HG03520 (cell line): Measurements from ENCODE around the gene KIF3B.
"Not testable (repeated sequence)": the region's sequence is repeated elsewhere in the genome, so short reads cannot be mapped to it uniquely, and the experiment has no call there.

Source experiments
- ATAC-seq: cut with Tn5 transposase; IDR thresholded peaks from one replicate; pipeline ENCODE4 v1.9.1; 2021; ENCODE audit warnings: mild to moderate bottlenecking, moderate library complexity; ENCODE audit not compliant: unreplicated experiment

The KIF3B gene

DNA sequence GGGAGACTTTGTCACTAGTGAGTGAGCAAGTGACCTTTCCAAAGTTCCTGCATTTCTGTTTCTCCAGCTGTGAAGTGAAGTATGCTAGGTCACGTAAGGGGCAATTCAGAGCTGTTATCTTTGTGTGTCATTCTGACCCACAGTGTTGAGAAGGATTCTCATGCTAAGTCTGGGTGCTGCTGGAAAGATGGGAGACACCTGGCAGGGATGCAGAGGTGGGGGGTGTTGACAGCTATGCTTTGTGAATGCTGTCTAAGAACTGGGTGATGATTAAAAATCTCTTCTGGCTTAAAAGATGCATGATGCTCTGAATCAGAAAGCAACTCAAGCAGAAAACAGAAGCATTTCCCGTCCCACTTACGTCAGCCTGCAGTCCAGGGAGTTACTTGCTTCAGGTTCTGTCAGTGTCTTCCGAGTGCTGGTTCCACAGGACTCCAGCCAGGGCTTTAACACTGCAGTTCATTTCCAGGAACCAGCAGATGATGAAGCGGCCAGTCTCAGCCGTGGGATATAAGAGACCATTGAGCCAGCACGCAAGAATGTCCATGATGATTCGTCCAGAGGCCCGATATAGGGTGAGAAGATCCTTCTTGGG is 49.7 kb downstream of the KIF3B start:
- no peak for ATAC-seq

DNA sequence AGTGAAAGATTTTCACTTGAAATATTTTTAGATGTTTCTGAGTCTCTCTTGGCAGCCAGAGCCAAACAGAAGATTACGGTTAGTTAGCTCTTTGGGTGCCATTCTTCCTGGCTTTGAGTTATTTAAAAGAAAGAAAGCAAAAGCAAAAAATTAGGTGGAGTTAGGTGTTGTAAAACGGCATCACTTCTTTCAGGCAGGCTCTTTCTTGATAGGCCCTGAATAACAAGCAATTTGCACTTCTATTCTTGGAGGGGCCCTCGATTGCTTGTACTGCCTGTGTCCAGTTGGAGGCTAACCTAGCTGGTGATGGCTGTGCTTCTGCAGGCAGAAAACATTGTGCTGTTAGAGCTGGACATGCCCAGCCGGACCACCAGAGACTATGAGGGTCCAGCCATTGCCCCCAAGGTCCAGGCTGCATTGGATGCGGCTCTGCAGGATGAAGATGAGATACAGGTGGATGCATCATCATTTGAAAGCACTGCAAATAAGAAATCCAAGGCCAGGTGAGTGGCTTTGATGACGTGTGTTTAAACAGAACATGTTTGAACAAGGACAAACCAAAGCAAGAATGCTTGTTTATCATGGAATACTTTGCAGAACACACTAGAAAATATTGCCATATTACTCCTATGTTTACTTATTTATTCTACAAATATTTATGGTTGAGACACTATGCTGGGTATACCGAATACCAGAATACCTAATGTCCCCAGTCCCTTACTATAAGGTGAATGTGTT is 52.5 kb downstream of the KIF3B start:
- no peak for ATAC-seq

DNA sequence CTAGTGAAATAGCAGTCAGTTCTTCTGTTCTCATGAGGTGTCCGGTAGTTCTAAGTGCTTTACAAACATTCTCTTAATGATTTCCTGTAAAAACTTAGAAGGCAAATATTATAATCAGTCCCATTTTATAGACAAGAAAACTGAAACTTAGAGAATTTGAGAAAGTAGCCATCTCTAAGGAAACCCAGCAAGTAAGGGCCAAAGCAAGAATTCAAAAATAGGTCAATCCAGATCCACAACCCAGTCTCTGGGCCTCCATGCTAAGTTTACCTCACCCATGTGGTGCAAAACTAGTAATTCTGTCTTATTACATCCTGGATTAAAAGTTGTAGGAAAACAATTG is 53.1 kb downstream of the KIF3B start:
- ATAC-seq: no peak

DNA sequence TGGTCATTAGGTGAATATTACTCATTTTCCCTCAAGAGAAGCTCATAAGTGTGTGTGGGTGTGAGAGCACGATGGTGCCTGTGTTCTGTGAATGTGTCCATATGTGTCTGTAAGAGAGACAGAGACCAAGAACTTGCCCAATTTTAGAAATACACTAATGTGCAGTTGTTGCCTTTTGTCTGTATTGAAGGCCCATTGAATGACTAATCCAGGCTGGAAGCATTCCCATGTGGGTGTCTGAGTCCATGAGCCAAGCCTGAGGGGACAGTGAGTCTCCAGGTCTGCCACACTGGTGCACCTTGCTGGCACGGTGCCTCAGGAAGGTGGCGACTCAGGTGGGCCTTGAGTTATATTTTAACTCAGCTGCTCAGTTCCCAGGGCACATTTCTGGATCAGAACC is 55.2 kb downstream of the KIF3B start:
- no peak for ATAC-seq

GRCh38 chr20:32333181-32333987 is 55.9 kb downstream of the KIF3B start:
- ATAC-seq: no peak

GRCh38 chr20:32333988-32334885 is 56.8 kb downstream of the KIF3B start:
- ATAC-seq: no peak

GRCh38 chr20:32336918-32337347 is 59.5 kb downstream of the KIF3B start:
- no peak for ATAC-seq

DNA sequence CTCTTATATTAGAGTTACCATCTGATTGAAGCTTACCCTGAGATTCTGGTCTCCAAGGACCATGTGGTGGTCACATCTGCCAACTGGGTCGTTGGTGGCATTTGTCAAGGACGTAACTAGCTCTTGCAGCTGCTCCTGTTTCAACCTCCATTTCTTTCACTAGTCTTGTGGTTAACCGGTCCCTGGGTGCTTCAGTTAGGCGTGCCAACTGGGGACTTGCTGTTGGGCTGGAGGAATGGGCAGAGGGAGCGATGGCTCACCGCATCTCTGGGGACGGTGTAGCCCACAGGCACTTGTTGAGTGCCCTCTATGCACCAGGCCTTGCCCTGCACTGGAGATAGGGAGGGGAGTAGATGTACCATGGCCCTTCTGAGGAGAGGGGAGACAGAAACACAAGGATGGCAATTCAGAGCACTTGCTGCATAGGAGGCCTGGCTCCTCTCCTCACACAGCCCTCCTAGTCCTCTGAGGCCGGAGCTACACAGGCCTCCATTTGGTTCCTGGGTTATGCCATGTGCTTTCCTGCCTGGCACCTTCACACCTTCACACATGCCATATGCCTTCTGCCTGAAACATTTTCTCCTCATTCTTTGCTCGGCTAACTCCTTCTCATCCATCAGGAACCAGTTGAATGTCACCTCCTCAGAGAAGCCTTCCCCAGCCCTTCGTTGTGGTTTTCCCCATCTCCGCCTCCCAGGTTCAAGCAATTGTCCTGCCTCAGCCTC is 60.6 kb downstream of the KIF3B start:
- no peak for ATAC-seq

- ATAC-seq: no peak
Observed at GRCh38 chr20:32338665-32339064, 61.2 kb downstream of the KIF3B start.

GRCh38 chr20:32339116-32339515 is 61.7 kb downstream of the KIF3B start:
- ATAC-seq: no peak

DNA sequence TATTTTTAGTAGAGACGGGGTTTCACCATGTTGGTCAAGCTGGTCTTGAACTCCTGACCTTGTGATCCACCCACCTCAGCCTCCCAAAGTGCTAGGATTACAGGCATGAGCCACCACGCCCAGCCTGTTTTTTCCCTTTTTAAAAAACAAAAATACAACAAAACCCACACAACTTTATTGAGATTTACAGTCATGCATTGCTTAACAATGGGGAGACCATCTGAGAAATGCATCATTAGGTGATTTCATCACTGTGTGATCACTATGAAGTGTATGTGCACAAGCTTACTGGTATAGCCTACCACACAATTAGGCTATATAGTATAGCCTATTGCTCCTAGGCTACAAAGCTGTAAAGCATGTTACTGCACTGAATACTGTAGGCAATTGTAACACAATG is 63.6 kb downstream of the KIF3B start:
- not testable (repeated sequence) for ATAC-seq

DNA sequence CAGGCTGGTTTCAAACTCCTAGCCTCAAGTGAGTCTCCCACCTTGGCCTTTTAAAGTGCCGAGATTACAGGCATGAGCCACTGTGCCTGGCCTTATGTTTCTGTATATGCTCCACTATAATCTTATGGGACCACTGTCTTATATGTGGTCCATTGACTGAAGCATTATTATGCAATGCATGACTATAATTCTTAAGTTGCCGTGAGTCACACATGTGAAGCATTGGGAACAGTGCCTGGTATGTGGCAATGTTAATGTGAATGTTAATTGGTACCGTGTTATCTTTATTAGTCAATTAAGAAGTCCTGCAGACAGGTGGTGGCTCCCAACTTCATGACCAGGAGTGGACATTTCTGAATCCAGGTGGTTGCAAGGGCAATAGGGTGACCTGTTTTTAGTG is 66.0 kb downstream of the KIF3B start:
- no peak for ATAC-seq

GRCh38 chr20:32344835-32345506 is 67.5 kb downstream of the KIF3B start:
- no peak for ATAC-seq

GRCh38 chr20:32348207-32348606 is 70.8 kb downstream of the KIF3B start:
- ATAC-seq: no peak

- ATAC-seq: no peak
Observed at GRCh38 chr20:32350421-32350820, 73.0 kb downstream of the KIF3B start.

DNA sequence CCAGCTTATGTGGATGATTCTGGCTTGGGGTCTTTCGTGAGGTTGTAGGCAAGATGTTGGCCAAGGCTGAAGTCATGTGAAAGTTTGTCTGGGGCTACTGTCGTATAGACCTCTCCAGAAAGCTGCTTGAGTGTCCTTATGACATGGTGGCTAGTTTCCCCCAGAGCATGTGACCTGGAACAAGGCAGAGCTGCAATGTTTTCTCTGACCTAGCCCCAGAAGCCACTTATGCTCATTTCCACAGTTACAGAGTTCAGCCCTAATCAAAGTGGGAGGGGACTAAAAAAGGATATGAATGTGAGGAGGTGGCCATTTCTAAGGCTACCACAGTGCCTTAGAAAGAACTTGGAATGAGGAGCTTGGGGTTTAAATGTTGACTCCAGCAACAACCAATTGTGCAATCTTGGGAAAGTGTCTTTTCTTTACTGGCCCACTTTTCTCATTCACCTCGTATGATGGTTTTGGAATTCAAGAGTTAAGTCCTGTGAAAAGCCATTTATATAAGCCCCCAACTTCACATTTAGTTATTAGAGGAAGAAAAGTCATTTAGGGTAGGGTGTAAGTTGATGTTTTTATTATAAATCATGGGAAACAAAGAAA is 74.8 kb downstream of the KIF3B start:
- ATAC-seq: no peak

DNA sequence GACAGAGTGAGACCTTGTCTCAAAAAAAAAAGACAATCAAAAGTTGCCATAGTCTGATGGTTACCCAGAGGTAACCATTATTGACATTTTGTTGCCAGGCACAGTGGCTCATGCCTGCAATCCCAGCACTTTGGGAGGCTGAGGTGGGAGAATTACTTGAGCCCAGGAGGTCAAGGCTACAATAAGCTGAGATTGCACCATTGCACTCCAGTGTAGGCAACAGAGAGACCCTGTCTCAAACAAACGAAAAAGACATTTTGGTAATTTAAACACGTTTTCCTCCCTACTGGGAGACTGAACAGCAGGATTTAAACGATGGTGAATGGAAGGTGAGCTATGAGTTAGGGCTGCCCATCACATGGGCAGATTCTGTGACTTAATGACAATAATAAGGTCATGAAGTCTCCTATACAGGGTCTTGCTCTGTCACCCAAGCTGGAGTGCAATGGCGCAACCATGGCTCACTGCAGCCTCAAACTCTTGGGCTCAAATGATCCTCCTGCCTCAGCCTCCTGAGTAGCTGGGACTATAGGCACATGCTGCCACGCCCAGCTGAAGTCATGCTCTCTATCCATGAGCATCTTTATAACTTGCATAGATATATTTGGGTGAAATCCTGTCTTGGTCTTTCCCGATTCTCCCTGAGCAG is 76.5 kb downstream of the KIF3B start:
- no peak for ATAC-seq

DNA sequence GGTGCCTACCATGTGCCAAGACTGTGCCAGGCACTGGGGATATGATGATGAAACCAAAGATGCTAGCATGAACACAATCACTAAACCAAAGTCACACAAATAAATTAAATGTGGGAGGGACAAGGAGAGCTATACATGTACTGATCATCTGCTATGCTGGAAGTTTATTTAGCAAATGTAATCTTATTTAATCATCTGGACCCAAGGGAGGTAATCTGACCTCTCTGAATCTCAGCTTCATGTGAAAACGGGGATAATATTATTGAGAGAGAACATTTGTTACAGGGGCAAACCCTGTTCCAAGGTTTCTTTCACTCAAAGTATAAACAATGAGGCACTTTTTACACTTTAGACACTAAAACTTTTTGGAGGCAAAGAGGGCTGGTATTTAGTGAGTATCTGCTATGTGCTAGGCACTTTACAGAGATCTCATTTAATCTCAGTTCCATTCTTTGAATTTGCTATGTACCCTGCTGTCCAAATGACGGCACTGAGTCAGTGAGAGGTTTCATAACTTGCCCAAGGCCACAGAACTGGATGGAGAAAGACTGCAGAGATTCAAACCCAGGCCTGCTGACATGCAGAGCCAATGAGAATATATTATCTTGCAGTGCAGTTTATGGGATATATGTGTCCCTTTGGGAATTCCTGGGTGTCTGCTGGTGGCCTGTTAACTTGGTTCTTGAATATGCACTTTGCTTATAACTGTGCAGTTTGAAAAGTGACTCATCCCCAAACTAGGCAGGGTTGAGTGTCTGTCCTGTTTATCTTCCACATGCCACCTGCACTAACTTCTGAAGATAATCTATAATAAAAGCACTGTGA is 77.4 kb downstream of the KIF3B start:
- no peak for ATAC-seq
